GM10248 (cell line): Measurements from ENCODE around the gene PRKCSH.
A peak's percentile ranks its signal among the peaks of the same experiment; 100 is the strongest.

ENCODE experiments used
- CTCF ChIA-PET: fragments of 300-600 bp; sonication (Branson Sonifier 250); formaldehyde crosslinking; extraction: SDS; loops from one replicate; lab custom pipeline; 2021; ENCODE audit warnings: antibody characterized with exemption; lab: Yijun Ruan, JAX
- POLR2A ChIA-PET: fragments of 350-650 bp; sonication (Branson Sonifier 250); formaldehyde crosslinking; extraction: SDS; loops from one replicate; lab custom pipeline; 2020; ENCODE audit warnings: antibody characterized with exemption; lab: Yijun Ruan, JAX
- DNase-seq: peaks from one replicate; pipeline ENCODE4 v3.0.0; 2012; ENCODE audit errors: extremely low spot score
- TF ChIP-seq, protein P1 (sequence below): IDR thresholded peaks from 2 replicates; pipeline ENCODE4 v1.5.1; 2012; ENCODE audit warnings: mild to moderate bottlenecking, low read depth; ENCODE audit errors: extremely low read depth, missing control alignments, control extremely low read depth

PRKCSH gene

DNA sequence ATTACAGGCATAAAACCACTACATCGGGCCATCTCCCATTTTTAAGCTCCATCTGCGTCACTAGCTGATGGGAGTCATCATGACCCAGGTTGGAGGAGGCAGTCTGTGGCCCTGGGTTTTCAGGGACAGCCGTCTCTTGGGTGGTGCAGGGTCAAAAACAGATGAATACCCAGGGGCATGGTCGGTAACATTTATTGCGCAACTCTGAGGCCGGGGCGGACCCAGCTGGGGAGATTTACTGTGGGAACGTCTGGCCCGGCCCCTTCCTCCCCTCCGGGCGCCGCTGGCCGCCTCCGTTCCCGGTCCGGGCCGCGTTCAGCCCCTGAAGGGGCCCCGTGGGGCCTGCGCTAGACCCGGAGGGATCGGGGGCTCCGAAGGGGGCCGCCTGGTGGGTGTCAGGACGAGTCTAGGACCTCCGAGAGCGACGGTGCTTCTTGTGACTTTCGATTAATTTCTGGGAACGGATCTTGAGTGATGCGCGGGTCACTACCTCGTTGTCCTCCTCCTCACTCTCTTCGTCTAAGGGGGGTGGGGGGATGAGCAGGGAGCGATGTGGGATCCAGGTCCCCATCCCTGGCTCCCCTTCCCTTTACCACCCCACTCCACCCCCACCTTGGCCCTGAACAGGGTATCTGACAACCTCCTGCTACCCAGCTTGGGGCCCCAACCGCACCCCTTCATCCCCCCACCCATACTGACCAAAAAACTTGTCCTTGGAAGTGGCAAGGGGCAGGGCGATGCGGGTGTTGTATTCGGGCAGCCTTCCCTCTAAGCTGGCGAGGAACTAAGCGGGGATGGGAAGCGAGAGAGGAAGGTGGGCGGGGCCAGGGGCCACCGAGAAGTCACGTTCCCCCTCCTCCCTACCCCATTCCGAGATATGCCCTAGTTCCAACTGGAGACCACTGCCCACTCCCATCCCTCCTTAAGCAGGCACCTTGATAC, 14.7 kb upstream of the PRKCSH start:
- POLR2A ChIA-PET: interaction anchor here (0.6 to 0.9 kb wide), 2 partner anchors 19 to 368 kb away, joined by 3 to 9 read pairs; no protein-coding TSS in a partner anchor
- TF ChIP-seq, protein P1, sequence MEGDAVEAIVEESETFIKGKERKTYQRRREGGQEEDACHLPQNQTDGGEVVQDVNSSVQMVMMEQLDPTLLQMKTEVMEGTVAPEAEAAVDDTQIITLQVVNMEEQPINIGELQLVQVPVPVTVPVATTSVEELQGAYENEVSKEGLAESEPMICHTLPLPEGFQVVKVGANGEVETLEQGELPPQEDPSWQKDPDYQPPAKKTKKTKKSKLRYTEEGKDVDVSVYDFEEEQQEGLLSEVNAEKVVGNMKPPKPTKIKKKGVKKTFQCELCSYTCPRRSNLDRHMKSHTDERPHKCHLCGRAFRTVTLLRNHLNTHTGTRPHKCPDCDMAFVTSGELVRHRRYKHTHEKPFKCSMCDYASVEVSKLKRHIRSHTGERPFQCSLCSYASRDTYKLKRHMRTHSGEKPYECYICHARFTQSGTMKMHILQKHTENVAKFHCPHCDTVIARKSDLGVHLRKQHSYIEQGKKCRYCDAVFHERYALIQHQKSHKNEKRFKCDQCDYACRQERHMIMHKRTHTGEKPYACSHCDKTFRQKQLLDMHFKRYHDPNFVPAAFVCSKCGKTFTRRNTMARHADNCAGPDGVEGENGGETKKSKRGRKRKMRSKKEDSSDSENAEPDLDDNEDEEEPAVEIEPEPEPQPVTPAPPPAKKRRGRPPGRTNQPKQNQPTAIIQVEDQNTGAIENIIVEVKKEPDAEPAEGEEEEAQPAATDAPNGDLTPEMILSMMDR: no peak
- CTCF ChIA-PET: interaction anchor here (0.8 to 7.4 kb wide), 8 partner anchors 14 to 295 kb away, joined by 3 to 50 read pairs (median 3); partner anchors contain the start of genes ODAD3, PRKCSH and SWSAP1
- no peak for DNase-seq

DNA sequence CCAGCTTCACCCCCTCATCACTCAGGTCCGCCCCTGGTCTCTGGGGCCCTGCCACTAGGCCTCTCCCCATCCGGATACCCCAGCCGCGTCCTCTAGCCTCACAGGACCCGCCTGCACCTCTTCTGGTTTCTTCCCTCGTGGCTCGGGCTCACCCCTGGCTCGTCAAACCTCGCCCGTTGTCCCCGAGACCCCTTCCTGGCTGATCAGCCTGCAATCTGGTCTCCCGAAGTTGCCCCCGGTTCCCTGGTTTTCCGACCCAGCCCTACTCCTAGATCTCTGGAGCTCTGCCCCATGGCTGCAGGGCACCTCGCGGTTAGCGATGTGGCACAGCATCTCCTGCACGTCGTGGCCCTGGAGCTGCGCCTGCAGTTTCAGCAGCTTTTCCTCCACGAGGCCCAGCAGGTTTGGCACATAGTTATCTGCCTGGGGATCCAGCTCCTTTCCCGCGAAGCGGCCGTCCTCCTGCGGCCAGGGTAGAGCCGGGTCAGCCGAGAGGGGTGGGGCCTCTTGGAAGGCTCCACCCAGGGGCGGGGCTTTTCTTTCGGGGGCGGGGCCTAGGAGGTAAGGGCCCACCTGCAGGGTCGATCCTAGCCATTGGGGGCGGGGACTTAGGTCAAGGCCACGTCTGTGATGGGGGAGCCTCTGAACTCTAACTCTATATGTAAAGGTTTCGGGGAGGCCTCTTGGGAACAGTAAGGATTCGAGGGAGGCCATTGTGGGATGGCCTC, 13.9 kb upstream of the PRKCSH start:
- peak; percentile 86 for DNase-seq
- CTCF ChIA-PET: interaction anchor here (0.8 to 7.4 kb wide), 8 partner anchors 13 to 295 kb away, joined by 3 to 50 read pairs (median 3); partner anchors contain the start of genes ODAD3, PRKCSH and SWSAP1
- TF ChIP-seq, protein P1: no peak
- POLR2A ChIA-PET: interaction anchor here (0.6 to 1.4 kb wide), 3 partner anchors 40 to 160 kb away, joined by 3 to 5 read pairs (median 5); no protein-coding TSS in a partner anchor

DNA sequence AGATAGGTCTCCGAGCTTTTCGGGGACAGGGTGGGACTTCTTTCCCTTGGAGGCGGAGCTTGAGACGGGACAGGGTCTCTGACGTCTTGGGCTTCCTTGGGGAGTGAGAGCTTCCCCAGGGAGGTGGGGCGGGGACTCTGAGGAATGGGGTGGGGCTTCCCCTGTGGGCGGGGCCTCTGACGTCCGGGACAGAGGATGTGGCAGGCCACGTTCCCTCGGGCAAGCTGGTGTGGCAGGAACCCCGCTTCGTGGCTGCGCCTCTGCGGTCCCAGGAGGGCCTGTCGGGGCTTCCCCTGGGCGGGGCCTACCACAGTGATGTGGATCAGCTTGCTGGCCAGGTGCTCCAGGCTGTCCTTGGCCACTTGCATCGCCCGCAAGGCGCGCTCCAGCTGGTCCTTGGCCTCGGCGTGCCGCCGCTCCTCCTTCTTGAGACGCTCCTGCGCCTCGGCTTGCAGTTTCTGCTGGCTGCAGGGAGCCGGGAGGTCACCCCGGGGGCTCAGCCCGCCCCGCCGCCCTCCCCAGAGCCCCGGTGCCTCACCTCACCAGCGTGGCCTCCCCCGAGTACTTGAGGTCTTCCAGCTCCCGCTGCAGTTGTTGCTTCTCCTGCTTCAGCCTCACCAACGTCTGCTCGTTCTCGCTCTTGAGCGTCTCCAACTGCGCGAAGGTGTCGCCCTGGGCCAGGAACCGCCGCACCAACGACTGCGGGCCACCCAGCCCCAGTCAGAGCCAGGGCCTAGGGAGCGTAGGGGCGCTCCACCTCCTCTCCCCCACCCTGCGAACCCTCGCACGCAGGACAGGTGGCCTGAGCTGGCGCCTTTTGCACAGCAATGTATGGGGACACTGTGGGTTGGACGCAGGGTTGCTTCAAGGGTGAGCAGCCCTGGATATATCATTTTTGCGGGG, 13.0 kb upstream of the PRKCSH start:
- CTCF ChIA-PET: interaction anchor here (1.0 to 7.4 kb wide), 7 partner anchors 12 to 296 kb away, joined by 3 to 50 read pairs (median 9); partner anchors contain the start of genes ODAD3, PRKCSH and SWSAP1
- TF ChIP-seq, protein P1: no peak
- peak; percentile 91 for DNase-seq
- POLR2A ChIA-PET: interaction anchor here (0.6 to 1.4 kb wide), 4 partner anchors 41 to 276 kb away, joined by 3 to 5 read pairs (median 4); no protein-coding TSS in a partner anchor

DNA sequence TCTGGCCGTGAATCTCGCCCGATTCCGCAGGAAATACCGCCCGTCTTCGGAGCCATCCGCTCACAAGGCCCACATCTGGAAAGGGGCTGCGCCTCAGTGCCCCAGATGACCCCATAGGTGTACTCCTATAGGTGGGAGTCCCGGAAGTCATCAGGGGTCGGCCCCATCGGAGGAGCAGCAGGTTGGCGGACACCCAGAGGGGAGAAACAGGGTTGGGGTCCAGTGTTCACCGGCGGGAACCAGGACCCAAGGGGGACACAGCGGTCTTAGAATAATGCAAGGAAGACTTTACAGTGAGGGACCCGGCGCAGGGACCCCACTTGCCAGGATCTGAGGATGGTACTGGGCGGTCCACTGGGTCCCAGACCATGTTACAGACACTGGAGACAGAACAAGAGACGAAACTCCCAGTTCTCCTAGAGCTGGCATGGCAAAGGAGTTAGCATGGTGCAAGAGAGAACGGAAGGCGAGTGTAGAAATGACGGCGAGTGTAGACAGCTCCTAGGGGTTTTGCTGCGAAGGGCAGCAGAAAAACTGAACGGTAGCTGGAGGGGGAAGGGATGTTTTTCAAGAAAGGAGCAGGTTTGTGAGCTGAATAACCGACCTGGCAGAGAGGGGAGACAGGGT, 12.2 kb upstream of the PRKCSH start:
- ChIA-PET POLR2A (interaction anchor here (1.4 kb wide), 1 partner anchor 42 kb away, joined by 5 read pairs; no protein-coding TSS in a partner anchor), CTCF (interaction anchor here (1.2 to 7.4 kb wide), 5 partner anchors 11 to 59 kb away, joined by 3 to 50 read pairs (median 9); partner anchors contain the start of genes ODAD3, PRKCSH and SWSAP1)
- no peak for DNase-seq
- TF ChIP-seq, protein P1: no peak

DNA sequence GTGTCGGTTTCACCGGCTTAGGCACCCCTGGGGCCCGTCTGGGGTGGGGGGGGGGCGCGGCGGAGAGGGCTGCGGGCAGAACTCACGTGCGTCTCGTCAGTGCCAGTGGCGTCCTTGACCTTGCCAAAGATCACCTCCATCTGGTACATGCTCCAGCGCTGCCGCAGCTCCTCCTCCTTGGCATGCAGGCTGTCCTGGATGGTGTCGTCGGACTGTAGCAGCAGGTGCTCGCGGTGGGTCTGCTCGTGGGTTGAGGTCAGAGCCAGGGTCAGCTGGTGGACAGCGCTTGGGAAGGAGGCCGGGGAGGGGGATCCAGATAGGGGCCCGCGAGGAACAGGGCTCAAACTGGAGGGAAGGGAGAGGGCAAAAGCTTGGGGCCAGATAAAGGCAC, 11.6 kb upstream of the PRKCSH start:
- TF ChIP-seq, protein P1: no peak
- ChIA-PET CTCF (interaction anchor here (2.4 to 7.4 kb wide), 3 partner anchors 11 to 42 kb away, joined by 9 to 50 read pairs (median 37); partner anchors contain the start of genes ODAD3 and PRKCSH), POLR2A (no interaction called here)
- no peak for DNase-seq
